HL-60 (cell line): Measurements from ENCODE around the gene MED31.

Source experiments
- DNase-seq, 2 experiments: peaks; one replicate each; pipeline ENCODE4 v3.0.0-alpha.2; 2010 to 2020; ENCODE audit warnings: low read depth in 1 of 2, low spot score in 1 of 2
- H3K27ac ChIP-seq: fragments of 250-450 bp; sonication (Bioruptor Pico); replicated peaks from 2 replicates; pipeline ENCODE4 v1.5.1; 2020; ENCODE audit warnings: mild to moderate bottlenecking, moderate library complexity
- H3K27me3 ChIP-seq: fragments of 250-450 bp; sonication (Bioruptor Pico); 2 replicates; pipeline ENCODE4 v1.5.1; 2021; ENCODE audit warnings: mild to moderate bottlenecking, moderate library complexity; ENCODE audit not compliant: insufficient read depth, poor library complexity, severe bottlenecking
- H3K4me3 ChIP-seq: replicated peaks from 2 replicates; pipeline ENCODE4 v1.5.1; 2011; ENCODE audit warnings: mild to moderate bottlenecking, control low read depth, low read length; ENCODE audit not compliant: insufficient read depth
- CTCF ChIP-seq: IDR thresholded peaks from one replicate; pipeline ENCODE4 v1.5.1; 2011; ENCODE audit warnings: low read length, control low read depth, inconsistent platforms; ENCODE audit not compliant: insufficient read depth
- GABPA ChIP-seq: IDR thresholded peaks from 2 replicates; pipeline ENCODE4 v1.6.1; 2012; ENCODE audit warnings: low read depth
- POLR2AphosphoS5 ChIP-seq: IDR thresholded peaks from 2 replicates; pipeline ENCODE4 v1.6.1; 2012; ENCODE audit warnings: low read depth
- SPI1 ChIP-seq: IDR thresholded peaks from 2 replicates; pipeline ENCODE4 v1.6.1; 2012; ENCODE audit warnings: low read depth, mild to moderate bottlenecking, borderline replicate concordance
- TF ChIP-seq, protein P1 (sequence below): IDR thresholded peaks from 2 replicates; pipeline ENCODE4 v1.6.1; 2012; ENCODE audit warnings: low read depth; ENCODE audit not compliant: insufficient replicate concordance

The MED31 gene

GRCh38 chr17:6683081-6683684 lies 31.8 kb upstream of the MED31 start:
- H3K4me3 ChIP-seq, result no peak overlapping the region
- DNase-seq, result no peak
- H3K27me3 ChIP-seq, result no peaks in the 10 kb centered on the region
- TF ChIP-seq CTCF (no peak), SPI1 (no peak), POLR2AphosphoS5 (no peak)
- no peak overlapping the region for H3K27ac ChIP-seq

- Histone ChIP-seq H3K27ac (no peak overlapping the region), H3K4me3 (no peak overlapping the region), H3K27me3 (no peaks in the 10 kb centered on the region)
- DNase-seq, result no peak
- TF ChIP-seq POLR2AphosphoS5, result no peak
- TF ChIP-seq, protein P1, sequence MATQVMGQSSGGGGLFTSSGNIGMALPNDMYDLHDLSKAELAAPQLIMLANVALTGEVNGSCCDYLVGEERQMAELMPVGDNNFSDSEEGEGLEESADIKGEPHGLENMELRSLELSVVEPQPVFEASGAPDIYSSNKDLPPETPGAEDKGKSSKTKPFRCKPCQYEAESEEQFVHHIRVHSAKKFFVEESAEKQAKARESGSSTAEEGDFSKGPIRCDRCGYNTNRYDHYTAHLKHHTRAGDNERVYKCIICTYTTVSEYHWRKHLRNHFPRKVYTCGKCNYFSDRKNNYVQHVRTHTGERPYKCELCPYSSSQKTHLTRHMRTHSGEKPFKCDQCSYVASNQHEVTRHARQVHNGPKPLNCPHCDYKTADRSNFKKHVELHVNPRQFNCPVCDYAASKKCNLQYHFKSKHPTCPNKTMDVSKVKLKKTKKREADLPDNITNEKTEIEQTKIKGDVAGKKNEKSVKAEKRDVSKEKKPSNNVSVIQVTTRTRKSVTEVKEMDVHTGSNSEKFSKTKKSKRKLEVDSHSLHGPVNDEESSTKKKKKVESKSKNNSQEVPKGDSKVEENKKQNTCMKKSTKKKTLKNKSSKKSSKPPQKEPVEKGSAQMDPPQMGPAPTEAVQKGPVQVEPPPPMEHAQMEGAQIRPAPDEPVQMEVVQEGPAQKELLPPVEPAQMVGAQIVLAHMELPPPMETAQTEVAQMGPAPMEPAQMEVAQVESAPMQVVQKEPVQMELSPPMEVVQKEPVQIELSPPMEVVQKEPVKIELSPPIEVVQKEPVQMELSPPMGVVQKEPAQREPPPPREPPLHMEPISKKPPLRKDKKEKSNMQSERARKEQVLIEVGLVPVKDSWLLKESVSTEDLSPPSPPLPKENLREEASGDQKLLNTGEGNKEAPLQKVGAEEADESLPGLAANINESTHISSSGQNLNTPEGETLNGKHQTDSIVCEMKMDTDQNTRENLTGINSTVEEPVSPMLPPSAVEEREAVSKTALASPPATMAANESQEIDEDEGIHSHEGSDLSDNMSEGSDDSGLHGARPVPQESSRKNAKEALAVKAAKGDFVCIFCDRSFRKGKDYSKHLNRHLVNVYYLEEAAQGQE, result no peak
- no peak for TF ChIP-seq GABPA
- no peak for TF ChIP-seq SPI1
Measured at GRCh38 chr17:6682339-6682738, 30.9 kb upstream of the MED31 start.

GRCh38 chr17:6681671-6682070 lies 30.3 kb upstream of the MED31 start:
- Histone ChIP-seq H3K27ac (no peak overlapping the region), H3K27me3 (no peaks in the 10 kb centered on the region), H3K4me3 (no peak overlapping the region)
- TF ChIP-seq, protein P1, result no peak
- no peak for TF ChIP-seq POLR2AphosphoS5
- no peak for TF ChIP-seq SPI1
- TF ChIP-seq GABPA, result no peak
- TF ChIP-seq CTCF, result no peak
- DNase-seq, result no peak

DNA sequence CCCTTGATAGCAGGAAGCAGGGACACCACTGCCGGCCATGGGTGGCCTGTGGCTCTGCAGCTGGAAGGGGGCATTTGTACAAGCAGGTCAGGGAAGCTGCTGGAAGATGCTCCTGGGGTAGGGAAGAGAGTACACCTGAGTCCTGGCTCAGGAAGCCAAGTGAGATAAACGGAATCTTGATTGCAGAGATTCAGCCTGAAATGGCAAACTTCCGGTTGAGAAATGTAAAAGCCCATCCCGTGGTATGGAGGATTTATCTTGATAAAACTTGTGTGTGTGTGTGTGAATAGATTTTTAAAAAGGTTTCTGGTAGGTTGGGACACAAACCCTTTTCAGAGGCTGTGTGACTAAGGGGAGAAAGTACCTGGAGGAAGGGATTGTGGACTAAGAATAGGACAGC lies 29.8 kb upstream of the MED31 start:
- H3K27ac ChIP-seq, result no peak overlapping the region
- H3K27me3 ChIP-seq, result no peaks in the 10 kb centered on the region
- no peak for DNase-seq
- TF ChIP-seq POLR2AphosphoS5, result no peak
- TF ChIP-seq GABPA, result no peak
- TF ChIP-seq CTCF, result no peak
- no peak for TF ChIP-seq SPI1
- TF ChIP-seq, protein P1, result no peak
- no peak overlapping the region for H3K4me3 ChIP-seq
